Gastrocnemius medialis (tissue), 4 donors: Measurements from ENCODE around the gene BTAF1.

ENCODE experiments used
- CTCF ChIP-seq, 5 experiments: fragments of 450-650 bp in 3 of 5; fragments of 200-600 bp in 2 of 5; sonication (generic) in 2 of 5; IDR thresholded peaks in 4 of 5; conservative IDR thresholded peaks in 1 of 5; 1 replicate in 4 of 5; 2 replicates in 1 of 5; pipeline ENCODE4 v1.5.1; 2016 to 2019; ENCODE audit warnings: antibody characterized with exemption in 5 of 5, mild to moderate bottlenecking in 3 of 5, moderate library complexity in 3 of 5
- POLR2A ChIP-seq, 2 donors: fragments of 450-650 bp; IDR thresholded peaks; one replicate each; pipeline ENCODE4 v1.6.1; 2017; ENCODE audit warnings: antibody characterized with exemption in 2 of 2, mild to moderate bottlenecking in 2 of 2, moderate library complexity in 2 of 2

- no peak for TF ChIP-seq CTCF (IDR thresholded peaks at IDR 0.05 in 4 of 5, conservative IDR thresholded peaks at IDR 0.05 in 1 of 5)
- no peak for TF ChIP-seq POLR2A (IDR thresholded peaks at IDR 0.05)
These were observed 129.2 kb downstream of the BTAF1 start for GRCh38 chr10:92052741-92053140.
